HT1080 (cell line): Measurements from ENCODE around the gene FBH1. TPM values are rescaled to one million over a fixed set of nuclear protein-coding genes. Genes with fewer than 3 reads are reported as not detected.
"Not testable (repeated sequence)": the region's sequence is repeated elsewhere in the genome, so short reads cannot be mapped to it uniquely, and the experiment has no call there.

Source experiments
- DNase-seq: peaks from one replicate; pipeline ENCODE4 v3.0.0-alpha.2; 2015; ENCODE audit warnings: low read depth
- total RNA-seq: library from RNA; depleted of rRNA; stranded (reverse); fragments of >200 nt; shearing (Covaris generic); gene quantifications from 2 replicates; pipeline ENCODE4 v1.2.3, GENCODE V29; 2014

The FBH1 gene
- total RNA-seq, 1 experiment from 2014 or later = 77.0 TPM

GRCh38 chr10:5958077-5958476 lies 68.0 kb downstream of the FBH1 start:
- no peak for DNase-seq

GRCh38 chr10:5958675-5959074 lies 68.6 kb downstream of the FBH1 start:
- no peak for DNase-seq

- DNase-seq = no peak
These were observed 69.1 kb downstream of the FBH1 start for GRCh38 chr10:5959142-5959541.

GRCh38 chr10:5959581-5960069 lies 69.6 kb downstream of the FBH1 start:
- DNase-seq = no peak

GRCh38 chr10:5960070-5960972 lies 70.3 kb downstream of the FBH1 start:
- DNase-seq = no peak

GRCh38 chr10:5960973-5961275 lies 70.9 kb downstream of the FBH1 start:
- DNase-seq = not testable (repeated sequence)

- DNase-seq = no peak
These were observed 71.5 kb downstream of the FBH1 start for GRCh38 chr10:5961405-5962100.

GRCh38 chr10:5962358-5962940 lies 72.4 kb downstream of the FBH1 start:
- DNase-seq = not testable (repeated sequence)

- no peak for DNase-seq
These were observed 73.0 kb downstream of the FBH1 start for GRCh38 chr10:5963071-5963470.

GRCh38 chr10:5963591-5963990 lies 73.5 kb downstream of the FBH1 start:
- DNase-seq = no peak

- DNase-seq = no peak
These were observed 74.7 kb downstream of the FBH1 start for GRCh38 chr10:5964736-5965135.

GRCh38 chr10:5965266-5965665 lies 75.2 kb downstream of the FBH1 start:
- no peak for DNase-seq

GRCh38 chr10:5968037-5968680 lies 78.1 kb downstream of the FBH1 start:
- DNase-seq = no peak

GRCh38 chr10:5968681-5969453 lies 78.8 kb downstream of the FBH1 start:
- no peak for DNase-seq

GRCh38 chr10:5970066-5970465 lies 80.0 kb downstream of the FBH1 start:
- DNase-seq = no peak

GRCh38 chr10:5970527-5970926 lies 80.5 kb downstream of the FBH1 start:
- no peak for DNase-seq

- DNase-seq = no peak
These were observed 81.3 kb downstream of the FBH1 start for GRCh38 chr10:5971315-5971832.

GRCh38 chr10:5971886-5972285 lies 81.8 kb downstream of the FBH1 start:
- DNase-seq = no peak

- no peak for DNase-seq
These were observed 83.0 kb downstream of the FBH1 start for GRCh38 chr10:5973069-5973468.

GRCh38 chr10:5975641-5976473 lies 85.8 kb downstream of the FBH1 start:
- peak; percentile 19 for DNase-seq
